Breast epithelium (tissue), 3 donors: Measurements from ENCODE around the gene KSR2.

Experiments
- CTCF ChIP-seq, 3 donors: fragments of 450-650 bp; IDR thresholded peaks; one replicate each; pipeline ENCODE4 v1.5.1; 2016 to 2017; ENCODE audit warnings: antibody characterized with exemption in 3 of 3, mild to moderate bottlenecking in 3 of 3, moderate library complexity in 3 of 3
- POLR2A ChIP-seq: fragments of 450-650 bp; IDR thresholded peaks from one replicate; pipeline ENCODE4 v1.6.1; 2016; ENCODE audit warnings: antibody characterized with exemption, mild to moderate bottlenecking, moderate library complexity

GRCh38 chr12:117467588-117467987, 501.2 kb downstream of the KSR2 start:
- TF ChIP-seq POLR2A = no peak
- TF ChIP-seq CTCF (IDR thresholded peaks at IDR 0.05) = no peak
